ENCODE data around the gene PVALB.

Gene PVALB

GRCh38 chr22:36808721-36809344, 8.0 kb downstream of the PVALB start:
- no peak for DNase-seq

DNA sequence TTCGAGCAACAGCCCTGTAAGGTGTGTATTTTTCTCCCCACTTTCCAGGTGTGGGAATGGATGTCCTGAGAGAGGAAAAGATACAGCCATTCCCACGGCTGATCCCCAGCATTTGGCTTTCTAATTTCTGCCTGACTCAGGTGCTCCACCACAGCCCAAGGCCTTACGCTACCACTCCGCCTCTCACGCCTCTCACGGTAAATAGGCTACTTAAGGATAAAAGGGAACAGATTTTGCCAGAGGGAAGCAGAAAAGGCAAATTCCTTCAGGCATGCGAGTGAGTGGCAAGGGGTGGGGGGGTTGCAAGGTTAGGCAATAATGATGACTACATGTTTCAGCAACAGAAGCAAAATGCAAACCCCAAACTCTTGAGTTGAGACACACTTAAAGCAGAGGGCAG, 9.2 kb downstream of the PVALB start:
- no peak for DNase-seq

DNA sequence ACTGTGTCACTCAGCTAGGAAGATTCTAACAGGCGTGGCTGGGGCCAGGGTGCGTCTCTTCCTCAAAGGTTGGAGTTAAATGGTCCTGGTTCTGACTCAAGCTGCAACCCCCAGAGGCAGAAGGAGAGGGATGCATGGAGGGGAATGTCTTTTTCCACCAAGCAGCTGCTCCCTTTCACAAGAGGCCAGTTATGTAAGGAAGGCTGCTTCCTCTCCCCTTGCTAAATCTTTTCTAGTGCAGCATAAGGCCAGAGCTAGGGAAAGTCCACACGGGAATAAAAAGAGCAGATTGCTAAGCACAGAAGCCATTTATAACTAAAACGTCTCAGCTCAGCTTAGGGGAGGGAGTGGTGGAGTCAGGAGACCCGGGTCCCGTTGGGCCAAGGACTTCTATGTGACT, 10.0 kb downstream of the PVALB start:
- DNase-seq: no peak

- DNase-seq: no peak
Measured at GRCh38 chr22:36803358-36803757, 13.5 kb downstream of the PVALB start.

- DNase-seq: no peak
Measured at GRCh38 chr22:36798674-36799066, 18.2 kb downstream of the PVALB start.

DNA sequence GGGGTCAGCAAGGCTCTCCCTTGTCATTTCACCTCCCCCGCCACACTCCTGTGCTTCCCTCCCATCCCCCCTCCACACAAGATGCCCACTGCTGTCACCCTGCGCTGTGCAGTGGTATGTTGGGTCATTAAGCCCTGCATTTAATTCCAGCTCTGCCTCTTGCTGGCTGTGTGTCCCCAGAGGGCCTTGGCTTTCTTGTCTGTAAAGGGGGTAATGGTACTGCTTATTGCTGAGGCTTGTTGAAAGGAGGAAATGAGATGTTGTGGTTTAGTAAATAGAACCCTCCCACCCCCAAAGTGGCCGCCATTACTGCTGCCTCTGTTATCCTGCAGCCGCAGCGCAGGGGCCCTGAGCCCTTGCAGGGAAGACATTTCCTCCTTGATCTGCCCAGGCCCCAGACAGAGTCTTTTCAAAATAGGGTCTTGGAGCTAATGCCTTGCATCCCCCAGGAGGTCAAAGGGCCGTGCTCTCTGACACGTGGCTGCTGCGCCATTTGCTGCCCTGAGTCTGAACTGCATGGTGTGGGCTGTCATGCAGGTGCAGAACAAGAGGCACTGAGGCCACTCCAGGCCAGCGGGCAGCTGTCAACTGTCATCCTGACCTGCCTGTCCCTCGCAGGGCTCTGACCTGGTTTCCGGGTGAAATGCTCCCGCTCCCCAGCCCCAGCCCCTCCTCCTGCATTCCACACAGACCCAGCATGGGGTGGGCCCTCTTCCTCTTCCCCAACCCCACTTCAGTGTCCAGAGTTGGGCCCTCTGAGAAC, 18.7 kb downstream of the PVALB start:
- DNase-seq: no peak

- DNase-seq: no peak
Measured at GRCh38 chr22:36797374-36797773, 19.5 kb downstream of the PVALB start.

DNA sequence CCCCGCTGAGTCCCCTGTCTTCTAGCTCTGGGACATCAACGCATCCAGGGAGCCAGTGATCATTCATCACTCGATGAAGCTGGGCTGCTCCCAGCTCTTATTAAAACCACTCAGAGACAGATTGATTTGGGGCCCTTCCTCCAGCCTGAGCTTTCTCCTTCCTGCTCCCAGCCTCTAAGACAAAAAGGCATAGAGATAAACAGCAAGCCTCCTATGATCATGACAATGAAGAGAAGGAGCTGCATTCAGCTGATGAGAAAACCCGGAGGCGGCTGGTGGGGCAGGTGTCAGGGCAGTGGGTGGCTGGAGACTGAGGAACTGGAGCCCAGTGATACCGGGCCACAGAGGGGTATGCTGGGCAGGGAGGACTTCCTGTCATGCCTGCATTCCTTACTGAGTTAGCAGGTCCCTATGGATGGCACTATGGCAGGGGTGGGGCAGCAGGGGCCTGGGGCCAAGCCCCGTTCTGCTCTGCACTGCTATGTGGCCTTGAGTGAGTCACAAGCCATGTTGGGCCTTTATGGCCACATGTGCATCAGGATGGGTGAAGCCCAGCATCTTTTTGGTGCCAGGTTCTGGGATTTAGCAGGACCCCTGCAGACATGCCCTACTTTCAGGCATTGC, 20.2 kb downstream of the PVALB start:
- DNase-seq: no peak

- no peak for DNase-seq
Measured at GRCh38 chr22:36795633-36796032, 21.2 kb downstream of the PVALB start.

DNA sequence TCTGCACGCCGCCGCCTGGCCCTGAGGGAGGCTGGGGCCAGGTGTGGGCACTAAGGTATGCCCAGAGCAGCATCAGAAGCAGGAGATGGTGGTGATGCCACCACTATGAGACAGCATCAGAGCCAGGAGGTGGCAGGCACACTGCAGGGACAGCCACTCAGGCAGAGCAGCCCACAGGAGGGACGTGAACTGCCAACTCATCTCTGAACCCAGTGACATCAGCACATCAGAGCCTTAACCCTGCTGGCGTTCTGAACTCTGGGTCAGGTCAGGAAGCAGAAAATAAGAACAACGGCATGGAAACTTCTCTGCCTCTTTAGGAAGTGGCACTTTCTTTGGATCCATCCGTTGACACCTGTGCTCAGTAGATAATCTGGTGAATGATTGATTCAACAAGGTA, 26.2 kb downstream of the PVALB start:
- DNase-seq: no peak

- DNase-seq: no peak
Measured at GRCh38 chr22:36787204-36787988, 29.4 kb downstream of the PVALB start.

DNA sequence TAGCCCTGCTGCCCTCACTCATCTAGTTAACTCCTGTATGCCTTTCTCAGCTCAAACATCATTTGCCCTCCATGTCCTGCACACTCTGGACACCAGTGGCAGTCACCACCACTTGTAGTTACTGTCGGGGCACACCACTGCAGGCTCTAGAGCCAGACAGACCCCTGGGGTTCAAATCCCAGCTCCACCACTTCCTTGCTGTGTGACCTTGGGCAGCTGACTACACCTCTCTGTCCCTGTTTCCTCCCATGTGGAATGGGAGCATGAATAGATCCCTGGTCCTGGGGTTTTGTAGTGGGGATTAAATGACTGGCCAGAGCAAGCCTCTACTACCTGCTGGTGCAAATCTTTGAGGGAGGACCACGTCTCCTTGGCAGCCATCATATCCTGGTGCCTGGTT, 33.1 kb downstream of the PVALB start:
- DNase-seq: no peak

- peak; percentile 66 for DNase-seq
Measured at GRCh38 chr22:36781656-36782627, 34.9 kb downstream of the PVALB start.

GRCh38 chr22:36778020-36778419, 38.8 kb downstream of the PVALB start:
- DNase-seq: no peak

DNA sequence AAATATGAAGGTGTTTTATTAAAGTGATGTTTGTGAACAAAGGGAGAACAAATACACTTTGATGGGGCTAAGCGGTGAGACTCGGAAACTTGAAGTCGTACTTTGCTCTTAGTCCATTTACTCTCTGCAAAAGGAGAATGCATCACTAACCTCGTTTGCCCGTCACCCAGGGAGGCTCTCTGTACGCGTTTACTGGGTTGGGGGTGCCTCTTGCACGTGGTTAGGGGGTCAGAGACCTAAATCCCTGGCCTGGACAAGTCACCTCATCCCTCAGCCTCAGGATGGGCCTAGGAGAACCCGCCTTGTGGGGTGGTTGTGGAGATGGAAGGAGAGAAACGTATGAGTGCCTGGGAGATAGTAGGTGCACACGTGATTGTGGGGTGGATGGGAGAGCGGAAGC, 40.1 kb downstream of the PVALB start:
- no peak for DNase-seq

GRCh38 chr22:36775964-36776669, 40.7 kb downstream of the PVALB start, which contains the start of gene IFT27:
Gene IFT27, minus strand, starts transcription at chr22:36776119. Its CDS starts 412 bp downstream, at chr22:36775707.
- DNase-seq: peak; percentile 93

DNA sequence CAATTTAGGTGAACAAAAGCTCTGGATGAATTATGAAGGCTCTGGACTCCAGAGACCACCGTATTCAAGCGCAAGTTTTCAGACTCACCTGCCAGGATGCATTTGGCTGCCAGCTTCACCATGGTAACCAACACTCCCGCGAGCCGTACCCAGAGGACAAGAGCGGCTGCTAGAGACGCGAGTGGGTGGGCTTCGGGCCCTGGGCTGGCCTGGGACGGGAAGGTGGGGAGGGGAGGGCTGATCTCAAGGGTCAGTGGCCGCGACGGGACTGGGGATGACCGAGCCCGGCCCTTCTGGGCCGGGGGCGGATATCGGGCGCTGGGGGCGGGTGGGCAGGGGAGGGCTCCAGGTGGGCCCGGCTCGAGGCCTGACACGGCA, 41.3 kb downstream of the PVALB start:
- DNase-seq: no peak

DNA sequence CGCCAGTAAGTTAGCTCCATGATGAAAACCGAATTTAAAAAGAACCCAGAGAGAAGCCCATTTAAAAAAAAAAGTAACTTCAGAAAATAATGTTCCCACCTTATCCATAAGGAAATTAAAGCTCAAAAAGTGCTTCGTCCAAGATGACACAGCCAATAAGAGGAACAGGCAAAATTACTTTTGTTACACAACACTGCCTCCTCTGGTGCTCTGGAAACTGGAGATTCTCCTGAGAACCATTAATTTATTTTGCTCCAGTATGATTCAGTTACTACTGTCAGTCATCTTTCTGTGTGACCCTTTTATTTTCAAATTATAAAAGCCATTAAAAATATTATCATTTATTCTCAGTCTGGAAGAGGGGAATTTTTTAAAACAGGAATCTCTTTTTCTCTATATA, 42.9 kb downstream of the PVALB start:
- DNase-seq: no peak

DNA sequence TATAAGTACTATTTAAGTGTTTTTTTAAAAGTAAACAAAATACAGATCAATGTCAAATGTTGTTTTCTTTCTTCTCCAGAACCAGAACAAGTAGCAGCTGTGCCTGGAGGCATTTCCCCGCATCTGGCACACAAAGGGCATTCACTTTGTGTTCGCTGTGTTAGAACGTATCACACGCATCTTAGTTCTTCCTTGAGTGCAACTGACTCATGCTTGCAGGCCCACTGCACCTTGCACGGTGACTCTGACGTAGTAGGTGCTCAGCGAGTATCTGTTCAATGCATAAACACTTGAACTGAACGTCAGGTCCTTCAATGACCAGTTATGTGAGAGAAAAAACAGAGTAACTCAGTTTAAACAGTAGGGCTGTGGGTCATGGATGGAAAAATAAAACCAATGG, 44.4 kb downstream of the PVALB start:
- no peak for DNase-seq

GRCh38 chr22:36771356-36772063, 45.3 kb downstream of the PVALB start:
- DNase-seq: no peak
